ENCODE data around the gene NF2. TPM values are rescaled to one million over a fixed set of nuclear protein-coding genes. Genes with fewer than 3 reads are reported as not detected.

NF2 gene
- total RNA-seq, 1 experiment from 2014 or later: 56.9 TPM

DNA sequence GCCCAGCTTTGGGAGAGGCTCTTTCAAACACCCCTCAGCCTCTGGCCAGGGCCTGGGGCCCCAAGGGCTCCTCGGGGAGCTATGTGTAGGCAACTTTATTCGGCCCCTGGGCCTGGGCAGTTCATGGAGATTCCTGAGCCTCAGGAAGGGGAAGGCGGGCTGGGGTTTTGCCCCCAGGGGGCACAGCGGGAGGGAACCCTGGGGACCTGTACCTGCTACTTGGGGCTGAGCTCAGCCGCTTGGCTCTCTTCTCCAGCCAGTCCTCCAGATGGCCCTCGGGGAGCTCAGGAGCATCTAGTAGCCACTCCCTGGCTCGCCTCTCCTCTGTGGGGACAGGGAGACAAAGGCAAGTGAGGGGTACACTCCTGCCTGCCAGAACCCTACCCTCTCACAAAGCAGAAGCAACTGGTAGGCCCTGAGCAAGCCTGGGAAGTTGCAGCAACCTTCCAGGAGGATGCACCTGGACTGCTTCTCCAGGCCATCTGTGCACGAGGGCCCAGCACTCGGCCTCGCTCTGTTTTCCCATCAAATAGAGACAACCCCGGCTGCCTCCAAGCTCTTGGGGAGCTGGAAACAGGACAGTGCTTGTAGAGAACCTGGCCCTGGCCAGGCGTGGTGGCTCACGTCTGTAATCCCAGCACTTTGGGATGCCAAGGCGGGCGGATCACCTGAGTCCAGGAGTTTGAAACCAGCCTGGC, 134.8 kb downstream of the NF2 start:
- POLR2A ChIA-PET: no interaction called here
- TF ChIP-seq GTF2I (CRISPR knock-in tag; conservative IDR thresholded peaks at IDR 0.05) (no peak), ZNF423 (CRISPR knock-in tag; IDR thresholded peaks at IDR 0.05) (0 out of 2 replicates have a peak, but pooled peaks have one; percentile 15)
- ATAC-seq: no peak
- peaks cover 17% of the 10 kb centered on the region for H3K4me1 Mint-ChIP-seq
- CTCF ChIA-PET: interaction anchor here (0.9 to 1.6 kb wide), 3 partner anchors 11 to 102 kb away, joined by 3 to 4 read pairs (median 4); no protein-coding TSS in a partner anchor
- H3K36me3 Mint-ChIP-seq: peaks cover 4% of the 10 kb centered on the region; the same call in 1 of the 2 replicates
- no peak overlapping the region for H3K4me3 Mint-ChIP-seq
- no peaks in the 10 kb centered on the region for H3K27me3 Mint-ChIP-seq (ENCODE audit: low read depth)
- DNase-seq (ENCODE audit: low spot score): no peak
- no peaks in the 10 kb centered on the region for H3K9me3 Mint-ChIP-seq
- H3K27ac Mint-ChIP-seq: no peak overlapping the region

GRCh38 chr22:29739346-29739875, 136.0 kb downstream of the NF2 start:
- ATAC-seq: no peak
- peaks cover 4% of the 10 kb centered on the region; the same call in 1 of the 2 replicates for H3K36me3 Mint-ChIP-seq
- ChIA-PET POLR2A (no interaction called here), CTCF (interaction anchor here (1.1 to 1.5 kb wide), 2 partner anchors 38 to 50 kb away, joined by 4 to 6 read pairs; no protein-coding TSS in a partner anchor)
- DNase-seq (ENCODE audit: low spot score): no peak
- H3K4me3 Mint-ChIP-seq: no peak overlapping the region
- H3K27ac Mint-ChIP-seq: no peak overlapping the region
- no peaks in the 10 kb centered on the region for H3K9me3 Mint-ChIP-seq
- H3K4me1 Mint-ChIP-seq: peaks cover 13% of the 10 kb centered on the region
- no peaks in the 10 kb centered on the region for H3K27me3 Mint-ChIP-seq (ENCODE audit: low read depth)
- TF ChIP-seq GRHL2 (CRISPR knock-in tag; IDR thresholded peaks at IDR 0.05; ENCODE audit: insufficient replicate concordance, severe bottlenecking): no peak
- TF ChIP-seq, protein P1, sequence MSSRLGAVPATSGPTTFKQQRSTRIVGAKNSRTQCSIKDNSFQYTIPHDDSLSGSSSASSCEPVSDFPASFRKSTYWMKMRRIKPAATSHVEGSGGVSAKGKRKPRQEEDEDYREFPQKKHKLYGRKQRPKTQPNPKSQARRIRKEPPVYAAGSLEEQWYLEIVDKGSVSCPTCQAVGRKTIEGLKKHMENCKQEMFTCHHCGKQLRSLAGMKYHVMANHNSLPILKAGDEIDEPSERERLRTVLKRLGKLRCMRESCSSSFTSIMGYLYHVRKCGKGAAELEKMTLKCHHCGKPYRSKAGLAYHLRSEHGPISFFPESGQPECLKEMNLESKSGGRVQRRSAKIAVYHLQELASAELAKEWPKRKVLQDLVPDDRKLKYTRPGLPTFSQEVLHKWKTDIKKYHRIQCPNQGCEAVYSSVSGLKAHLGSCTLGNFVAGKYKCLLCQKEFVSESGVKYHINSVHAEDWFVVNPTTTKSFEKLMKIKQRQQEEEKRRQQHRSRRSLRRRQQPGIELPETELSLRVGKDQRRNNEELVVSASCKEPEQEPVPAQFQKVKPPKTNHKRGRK (CRISPR knock-in tag; IDR thresholded peaks at IDR 0.05; ENCODE audit: borderline replicate concordance): no peak
- no peak for TF ChIP-seq IRF1 (CRISPR knock-in tag; IDR thresholded peaks at IDR 0.05)
- TF ChIP-seq, protein P2, sequence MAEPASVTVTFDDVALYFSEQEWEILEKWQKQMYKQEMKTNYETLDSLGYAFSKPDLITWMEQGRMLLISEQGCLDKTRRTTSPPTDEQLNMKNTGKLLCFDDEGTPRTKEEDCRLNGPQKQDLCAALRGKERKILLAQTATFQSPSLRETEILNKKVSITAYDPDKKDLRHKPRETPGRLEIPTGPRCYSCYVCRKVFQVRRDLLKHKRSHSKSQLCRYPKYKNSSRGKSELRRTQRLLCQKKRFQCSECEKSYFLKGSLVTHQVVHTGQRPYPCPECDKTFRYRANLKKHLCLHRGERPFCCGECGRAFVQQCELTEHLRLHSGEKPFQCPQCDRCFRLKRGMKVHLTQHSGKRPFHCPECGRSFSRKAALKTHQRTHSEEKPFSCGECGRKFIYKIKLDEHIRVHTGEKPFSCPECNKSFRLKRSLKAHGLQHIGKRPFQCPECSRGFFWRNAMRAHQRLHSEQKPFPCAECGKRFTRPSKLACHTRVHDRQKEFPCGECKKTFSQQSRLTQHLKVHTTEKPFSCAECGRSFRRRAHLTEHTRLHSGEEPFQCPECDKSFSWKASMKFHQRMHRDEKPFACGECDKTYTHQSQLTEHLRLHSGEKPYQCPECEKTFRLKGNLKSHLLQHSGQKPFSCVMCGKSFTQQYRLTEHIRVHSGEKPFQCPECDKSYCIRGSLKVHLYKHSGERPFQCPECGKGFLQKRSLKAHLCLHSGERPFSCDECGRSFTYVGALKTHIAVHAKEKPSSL (CRISPR knock-in tag; conservative IDR thresholded peaks at IDR 0.05): no peak
- no peak for TF ChIP-seq ZNF232 (CRISPR knock-in tag; IDR thresholded peaks at IDR 0.05)
- no peak for TF ChIP-seq ZNF532 (CRISPR knock-in tag; IDR thresholded peaks at IDR 0.05; ENCODE audit: borderline replicate concordance)
- TF ChIP-seq, protein P3, sequence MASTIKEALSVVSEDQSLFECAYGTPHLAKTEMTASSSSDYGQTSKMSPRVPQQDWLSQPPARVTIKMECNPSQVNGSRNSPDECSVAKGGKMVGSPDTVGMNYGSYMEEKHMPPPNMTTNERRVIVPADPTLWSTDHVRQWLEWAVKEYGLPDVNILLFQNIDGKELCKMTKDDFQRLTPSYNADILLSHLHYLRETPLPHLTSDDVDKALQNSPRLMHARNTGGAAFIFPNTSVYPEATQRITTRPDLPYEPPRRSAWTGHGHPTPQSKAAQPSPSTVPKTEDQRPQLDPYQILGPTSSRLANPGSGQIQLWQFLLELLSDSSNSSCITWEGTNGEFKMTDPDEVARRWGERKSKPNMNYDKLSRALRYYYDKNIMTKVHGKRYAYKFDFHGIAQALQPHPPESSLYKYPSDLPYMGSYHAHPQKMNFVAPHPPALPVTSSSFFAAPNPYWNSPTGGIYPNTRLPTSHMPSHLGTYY (CRISPR knock-in tag; IDR thresholded peaks at IDR 0.05): no peak
- TF ChIP-seq, protein P4, sequence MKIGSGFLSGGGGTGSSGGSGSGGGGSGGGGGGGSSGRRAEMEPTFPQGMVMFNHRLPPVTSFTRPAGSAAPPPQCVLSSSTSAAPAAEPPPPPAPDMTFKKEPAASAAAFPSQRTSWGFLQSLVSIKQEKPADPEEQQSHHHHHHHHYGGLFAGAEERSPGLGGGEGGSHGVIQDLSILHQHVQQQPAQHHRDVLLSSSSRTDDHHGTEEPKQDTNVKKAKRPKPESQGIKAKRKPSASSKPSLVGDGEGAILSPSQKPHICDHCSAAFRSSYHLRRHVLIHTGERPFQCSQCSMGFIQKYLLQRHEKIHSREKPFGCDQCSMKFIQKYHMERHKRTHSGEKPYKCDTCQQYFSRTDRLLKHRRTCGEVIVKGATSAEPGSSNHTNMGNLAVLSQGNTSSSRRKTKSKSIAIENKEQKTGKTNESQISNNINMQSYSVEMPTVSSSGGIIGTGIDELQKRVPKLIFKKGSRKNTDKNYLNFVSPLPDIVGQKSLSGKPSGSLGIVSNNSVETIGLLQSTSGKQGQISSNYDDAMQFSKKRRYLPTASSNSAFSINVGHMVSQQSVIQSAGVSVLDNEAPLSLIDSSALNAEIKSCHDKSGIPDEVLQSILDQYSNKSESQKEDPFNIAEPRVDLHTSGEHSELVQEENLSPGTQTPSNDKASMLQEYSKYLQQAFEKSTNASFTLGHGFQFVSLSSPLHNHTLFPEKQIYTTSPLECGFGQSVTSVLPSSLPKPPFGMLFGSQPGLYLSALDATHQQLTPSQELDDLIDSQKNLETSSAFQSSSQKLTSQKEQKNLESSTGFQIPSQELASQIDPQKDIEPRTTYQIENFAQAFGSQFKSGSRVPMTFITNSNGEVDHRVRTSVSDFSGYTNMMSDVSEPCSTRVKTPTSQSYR (CRISPR knock-in tag; IDR thresholded peaks at IDR 0.05): no peak
- no peak for TF ChIP-seq USF1 (CRISPR knock-in tag; IDR thresholded peaks at IDR 0.05)
- no peak for TF ChIP-seq IRF2 (CRISPR knock-in tag; IDR thresholded peaks at IDR 0.05; ENCODE audit: borderline replicate concordance, low read depth)
- TF ChIP-seq CREB1 (CRISPR knock-in tag; IDR thresholded peaks at IDR 0.05): no peak
- no peak for TF ChIP-seq ZNF263 (CRISPR knock-in tag; IDR thresholded peaks at IDR 0.05; ENCODE audit: low read depth)
- TF ChIP-seq, protein P5, sequence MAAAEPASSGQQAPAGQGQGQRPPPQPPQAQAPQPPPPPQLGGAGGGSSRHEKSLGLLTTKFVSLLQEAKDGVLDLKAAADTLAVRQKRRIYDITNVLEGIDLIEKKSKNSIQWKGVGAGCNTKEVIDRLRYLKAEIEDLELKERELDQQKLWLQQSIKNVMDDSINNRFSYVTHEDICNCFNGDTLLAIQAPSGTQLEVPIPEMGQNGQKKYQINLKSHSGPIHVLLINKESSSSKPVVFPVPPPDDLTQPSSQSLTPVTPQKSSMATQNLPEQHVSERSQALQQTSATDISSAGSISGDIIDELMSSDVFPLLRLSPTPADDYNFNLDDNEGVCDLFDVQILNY (CRISPR knock-in tag; IDR thresholded peaks at IDR 0.05): no peak
- TF ChIP-seq KAT7 (CRISPR knock-in tag; IDR thresholded peaks at IDR 0.05; ENCODE audit: borderline replicate concordance): no peak
- TF ChIP-seq TP53 (CRISPR knock-in tag; IDR thresholded peaks at IDR 0.05): no peak

Measured in WTC11 (cell line).